Right lobe of liver (tissue), 4 donors: ENCODE results near the gene RAB38.

ENCODE experiments used
- POLR2A ChIP-seq: fragments of 450-650 bp; IDR thresholded peaks from one replicate; pipeline ENCODE4 v1.6.1; 2017; ENCODE audit warnings: antibody characterized with exemption, mild to moderate bottlenecking
- TF ChIP-seq, protein P1 (sequence below), 4 donors: fragments of 200-600 bp in 3 of 4; fragments of 450-650 bp in 1 of 4; IDR thresholded peaks; one replicate each; pipeline versions ENCODE4 v1.5.1 to v1.8.0; 2016 to 2022; ENCODE audit warnings: antibody characterized with exemption in 4 of 4, mild to moderate bottlenecking in 2 of 4
- donor health status: DM: no; HTN: no; CAD: no.
- donor health status: DM: no; HTN: no; CAD: no.
- donor health status: DM: no; HTN: yes; CAD: no.

DNA sequence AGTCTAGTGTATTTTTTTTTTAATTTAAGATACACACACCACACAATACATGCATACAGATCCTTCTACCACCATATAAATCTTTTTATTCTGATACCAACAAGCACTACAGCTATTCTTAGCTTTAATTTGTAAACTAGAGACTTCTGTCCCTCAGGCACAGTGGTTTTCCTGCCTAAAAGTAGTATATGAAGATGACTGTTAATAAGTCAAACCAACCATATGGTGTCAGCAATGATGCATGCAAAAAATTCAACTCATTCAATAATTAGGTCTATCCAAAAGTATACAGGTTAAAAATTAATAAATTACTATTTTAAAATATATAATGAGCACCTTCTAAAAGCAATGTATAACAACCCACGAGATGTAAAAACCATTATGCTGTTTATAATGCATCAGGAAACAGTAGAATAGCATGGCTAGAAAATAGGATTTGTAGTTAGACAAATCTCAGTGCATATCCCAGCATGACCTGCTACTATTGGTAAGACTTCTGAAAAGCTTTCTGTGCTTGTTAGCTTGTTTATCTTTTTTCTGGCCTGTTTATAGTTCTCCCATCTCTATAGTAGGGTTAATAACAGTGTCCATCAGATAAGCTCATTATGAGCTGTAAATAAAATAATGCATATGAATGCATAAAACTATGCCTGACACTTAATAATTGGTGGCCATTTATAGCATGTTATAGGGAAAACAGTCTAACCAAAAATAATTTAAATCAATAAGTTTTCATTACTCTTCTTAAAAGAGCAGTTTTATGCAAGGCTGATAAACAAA, 10.2 kb downstream of the RAB38 start:
- TF ChIP-seq POLR2A = no peak
- TF ChIP-seq, protein P1, sequence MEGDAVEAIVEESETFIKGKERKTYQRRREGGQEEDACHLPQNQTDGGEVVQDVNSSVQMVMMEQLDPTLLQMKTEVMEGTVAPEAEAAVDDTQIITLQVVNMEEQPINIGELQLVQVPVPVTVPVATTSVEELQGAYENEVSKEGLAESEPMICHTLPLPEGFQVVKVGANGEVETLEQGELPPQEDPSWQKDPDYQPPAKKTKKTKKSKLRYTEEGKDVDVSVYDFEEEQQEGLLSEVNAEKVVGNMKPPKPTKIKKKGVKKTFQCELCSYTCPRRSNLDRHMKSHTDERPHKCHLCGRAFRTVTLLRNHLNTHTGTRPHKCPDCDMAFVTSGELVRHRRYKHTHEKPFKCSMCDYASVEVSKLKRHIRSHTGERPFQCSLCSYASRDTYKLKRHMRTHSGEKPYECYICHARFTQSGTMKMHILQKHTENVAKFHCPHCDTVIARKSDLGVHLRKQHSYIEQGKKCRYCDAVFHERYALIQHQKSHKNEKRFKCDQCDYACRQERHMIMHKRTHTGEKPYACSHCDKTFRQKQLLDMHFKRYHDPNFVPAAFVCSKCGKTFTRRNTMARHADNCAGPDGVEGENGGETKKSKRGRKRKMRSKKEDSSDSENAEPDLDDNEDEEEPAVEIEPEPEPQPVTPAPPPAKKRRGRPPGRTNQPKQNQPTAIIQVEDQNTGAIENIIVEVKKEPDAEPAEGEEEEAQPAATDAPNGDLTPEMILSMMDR (IDR thresholded peaks at IDR 0.05) = no peak
